ENCODE data around the gene CDRT15. TPM values are rescaled to one million over a fixed set of nuclear protein-coding genes. Genes with fewer than 3 reads are reported as not detected.

The CDRT15 gene
- total RNA-seq, 4 donors from 2014 or later = not detected

DNA sequence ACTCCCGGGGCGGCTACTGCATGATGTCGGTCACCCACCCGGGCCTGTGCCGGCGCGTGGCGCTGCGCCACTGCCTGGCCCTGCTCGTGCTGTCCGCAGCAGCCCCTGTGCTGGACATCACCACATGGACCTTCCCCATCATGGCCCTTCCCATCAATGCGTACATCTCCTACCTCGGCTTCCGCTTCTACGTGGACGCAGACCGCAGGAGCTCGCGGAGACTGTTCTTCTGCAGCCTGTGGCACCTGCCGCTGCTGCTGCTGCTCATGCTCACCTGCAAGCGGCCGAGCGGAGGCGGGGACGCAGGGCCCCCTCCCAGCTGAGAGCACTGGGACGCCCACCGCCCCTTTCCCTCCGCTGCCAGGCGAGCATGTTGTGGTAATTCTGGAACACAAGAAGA lies 29.8 kb downstream of the CDRT15 start:
- intact Hi-C loops (cut with DNase I) = no loop called here

DNA sequence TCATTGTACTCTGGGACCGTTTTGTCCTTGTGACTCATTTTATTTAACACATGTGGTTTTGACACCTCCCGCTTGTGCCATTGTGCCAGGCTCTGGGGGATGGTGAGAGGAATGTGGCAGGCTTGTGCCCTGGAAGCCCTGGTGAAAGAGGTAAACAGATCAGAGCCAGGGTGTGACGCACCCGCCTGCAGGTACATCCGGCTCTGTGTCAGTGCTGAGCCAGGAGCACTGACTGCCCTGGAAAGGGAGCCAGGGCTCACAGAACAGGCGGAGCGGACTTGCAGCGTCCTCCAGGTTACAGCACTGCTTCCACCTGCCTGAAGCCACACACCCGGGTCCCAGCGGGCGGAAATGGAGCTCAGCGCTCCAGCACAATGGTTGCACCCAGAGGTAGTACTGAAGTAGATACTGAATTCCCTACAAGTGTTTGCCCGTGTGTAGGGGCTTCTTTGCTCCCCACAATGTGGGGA lies 30.6 kb downstream of the CDRT15 start:
- Histone ChIP-seq H3K4me1 (peaks cover 0 to 32% (median 16%) of the 10 kb centered on the region in 3 donors), H3K4me3 (no peak overlapping the region), H3K27ac (peak overlapping the region in 2 of 4 donors; percentile 20 to 43), H3K27me3 (no peaks in the 10 kb centered on the region), H3K36me3 (peaks cover 0 to 50% (median 0%) of the 10 kb centered on the region in 3 donors), H3K9me3 (no peaks in the 10 kb centered on the region)
- intact Hi-C loops (cut with DNase I) = no loop called here
- no peak for TF ChIP-seq POLR2A (IDR thresholded peaks at IDR 0.05)
- TF ChIP-seq, protein P1, sequence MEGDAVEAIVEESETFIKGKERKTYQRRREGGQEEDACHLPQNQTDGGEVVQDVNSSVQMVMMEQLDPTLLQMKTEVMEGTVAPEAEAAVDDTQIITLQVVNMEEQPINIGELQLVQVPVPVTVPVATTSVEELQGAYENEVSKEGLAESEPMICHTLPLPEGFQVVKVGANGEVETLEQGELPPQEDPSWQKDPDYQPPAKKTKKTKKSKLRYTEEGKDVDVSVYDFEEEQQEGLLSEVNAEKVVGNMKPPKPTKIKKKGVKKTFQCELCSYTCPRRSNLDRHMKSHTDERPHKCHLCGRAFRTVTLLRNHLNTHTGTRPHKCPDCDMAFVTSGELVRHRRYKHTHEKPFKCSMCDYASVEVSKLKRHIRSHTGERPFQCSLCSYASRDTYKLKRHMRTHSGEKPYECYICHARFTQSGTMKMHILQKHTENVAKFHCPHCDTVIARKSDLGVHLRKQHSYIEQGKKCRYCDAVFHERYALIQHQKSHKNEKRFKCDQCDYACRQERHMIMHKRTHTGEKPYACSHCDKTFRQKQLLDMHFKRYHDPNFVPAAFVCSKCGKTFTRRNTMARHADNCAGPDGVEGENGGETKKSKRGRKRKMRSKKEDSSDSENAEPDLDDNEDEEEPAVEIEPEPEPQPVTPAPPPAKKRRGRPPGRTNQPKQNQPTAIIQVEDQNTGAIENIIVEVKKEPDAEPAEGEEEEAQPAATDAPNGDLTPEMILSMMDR (IDR thresholded peaks at IDR 0.05) = peak in 2 of 6 experiments; percentile 2 to 5
- WGBS, 2 donors = 30 to 40% methylated on average over 1 to 3 of the region's 13 CpGs
- no peak for DNase-seq

More for the DNA sequence above, 29.8 kb downstream of the CDRT15 start:
- no peaks in the 10 kb centered on the region for H3K9me3 ChIP-seq
- H3K36me3 ChIP-seq = peaks cover 0 to 50% (median 0%) of the 10 kb centered on the region in 3 donors
- no peaks in the 10 kb centered on the region for H3K27me3 ChIP-seq
- no peak overlapping the region for H3K27ac ChIP-seq
- DNase-seq = no peak
- H3K4me1 ChIP-seq = peaks cover 0 to 23% (median 13%) of the 10 kb centered on the region in 3 donors
- TF ChIP-seq, protein P1 (IDR thresholded peaks at IDR 0.05) = no peak
- TF ChIP-seq POLR2A (IDR thresholded peaks at IDR 0.05) = no peak
- 90 to 97% methylated on average over 6 to 8 of the region's 29 CpGs for WGBS, 2 donors
- no peak overlapping the region for H3K4me3 ChIP-seq

DNA sequence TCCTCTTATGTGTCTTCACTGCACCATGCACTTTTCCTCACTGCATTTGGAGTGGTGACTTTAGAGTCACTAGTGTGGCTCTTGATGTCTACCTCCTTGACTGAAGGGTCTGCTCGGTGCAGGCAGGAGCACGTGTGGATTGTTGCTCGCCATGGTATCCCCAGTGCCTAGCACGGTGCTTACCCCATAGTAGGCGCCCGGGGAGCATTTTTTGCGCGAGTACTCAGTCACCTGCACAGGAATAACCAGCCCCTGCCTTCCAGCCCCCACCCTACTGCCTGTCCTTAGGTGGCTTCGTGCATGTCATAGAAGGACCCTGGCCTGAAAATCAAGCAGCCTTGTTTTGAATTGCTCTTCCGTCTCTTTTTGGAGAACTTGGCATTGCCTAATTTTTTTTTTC lies 31.3 kb downstream of the CDRT15 start:
- peaks cover 0 to 51% (median 0%) of the 10 kb centered on the region in 3 donors for H3K36me3 ChIP-seq
- no peaks in the 10 kb centered on the region for H3K9me3 ChIP-seq
- H3K4me3 ChIP-seq = no peak overlapping the region
- no peak for TF ChIP-seq POLR2A (IDR thresholded peaks at IDR 0.05)
- TF ChIP-seq, protein P1 (IDR thresholded peaks at IDR 0.05) = no peak
- peaks cover 0 to 39% (median 21%) of the 10 kb centered on the region in 3 donors for H3K4me1 ChIP-seq
- DNase-seq = no peak
- 86 to 88% methylated on average over 10 of the region's 10 CpGs for WGBS, 2 donors
- H3K27ac ChIP-seq = no peak overlapping the region
- H3K27me3 ChIP-seq = no peaks in the 10 kb centered on the region
- intact Hi-C loops (cut with DNase I) = no loop called here

GRCh38 chr17:14204546-14204945 lies 32.1 kb downstream of the CDRT15 start:
- no peak for DNase-seq
- no peak overlapping the region for H3K27ac ChIP-seq
- 85 to 89% methylated on average over 2 of the region's 2 CpGs for WGBS, 2 donors
- peaks cover 0 to 53% (median 0%) of the 10 kb centered on the region in 3 donors for H3K36me3 ChIP-seq
- H3K4me1 ChIP-seq = peaks cover 0 to 40% (median 21%) of the 10 kb centered on the region in 3 donors
- no peaks in the 10 kb centered on the region for H3K27me3 ChIP-seq
- intact Hi-C loops (cut with DNase I) = no loop called here
- H3K9me3 ChIP-seq = no peaks in the 10 kb centered on the region
- no peak overlapping the region for H3K4me3 ChIP-seq
- TF ChIP-seq, protein P1 (IDR thresholded peaks at IDR 0.05) = no peak
- TF ChIP-seq POLR2A (IDR thresholded peaks at IDR 0.05) = no peak

GRCh38 chr17:14204084-14204483 lies 32.6 kb downstream of the CDRT15 start:
- intact Hi-C loops (cut with DNase I) = no loop called here
- Histone ChIP-seq H3K27ac (no peak overlapping the region), H3K4me3 (no peak overlapping the region), H3K27me3 (no peaks in the 10 kb centered on the region), H3K36me3 (peaks cover 0 to 48% (median 0%) of the 10 kb centered on the region in 3 donors), H3K4me1 (peaks cover 0 to 40% (median 21%) of the 10 kb centered on the region in 3 donors), H3K9me3 (no peaks in the 10 kb centered on the region)
- TF ChIP-seq, protein P1 (IDR thresholded peaks at IDR 0.05) = no peak
- WGBS, 2 donors = 74 to 95% methylated on average over 5 of the region's 5 CpGs
- no peak for DNase-seq

Measured in esophagus squamous epithelium (tissue), 5 donors.